Measurements from ENCODE around the gene CADM3. TPM values are rescaled to one million over a fixed set of nuclear protein-coding genes. Genes with fewer than 3 reads are reported as not detected.
A peak's percentile ranks its signal among the peaks of the same experiment; 100 is the strongest.

CADM3 gene
- total and polyA plus RNA-seq, 9 of the 15 experiments (the other 6 are each of a cell fraction or from before 2014, with no cell fraction given) = 0.04 TPM; not detected in 8

- TF ChIP-seq NR2C2 (CRISPR knock-in tag; IDR thresholded peaks at IDR 0.05) (peak; percentile 66), NR2C2 (tag; IDR thresholded peaks at IDR 0.05) (no peak), BCOR (IDR thresholded peaks at IDR 0.05) (no peak), ZNF408 (CRISPR knock-in tag; IDR thresholded peaks at IDR 0.05; ENCODE audit: low read depth) (no peak), MGA (IDR thresholded peaks at IDR 0.05) (no peak), CHAMP1 (IDR thresholded peaks at IDR 0.05) (peak; percentile 86), FOS (IDR thresholded peaks at IDR 0.05; ENCODE audit: extremely low read depth, insufficient read length) (no peak), E4F1 (CRISPR knock-in tag; IDR thresholded peaks at IDR 0.05; ENCODE audit: borderline replicate concordance) (no peak), ELK1 (CRISPR knock-in tag; IDR thresholded peaks at IDR 0.05) (no peak), PCBP2 (IDR thresholded peaks at IDR 0.05; ENCODE audit: low read depth, low read length, poor library complexity, severe bottlenecking) (no peak)
Observed at GRCh38 chr1:159177272-159177907, 6.0 kb downstream of the CADM3 start (continued).
